ENCODE data around the gene LYPD6B. TPM values are rescaled to one million over a fixed set of nuclear protein-coding genes. Genes with fewer than 3 reads are reported as not detected.
A peak's percentile ranks its signal among the peaks of the same experiment; 100 is the strongest.

LYPD6B gene
- total and polyA plus RNA-seq, 10 donors = 0.46 to 3.5 (median 1.9) TPM

DNA sequence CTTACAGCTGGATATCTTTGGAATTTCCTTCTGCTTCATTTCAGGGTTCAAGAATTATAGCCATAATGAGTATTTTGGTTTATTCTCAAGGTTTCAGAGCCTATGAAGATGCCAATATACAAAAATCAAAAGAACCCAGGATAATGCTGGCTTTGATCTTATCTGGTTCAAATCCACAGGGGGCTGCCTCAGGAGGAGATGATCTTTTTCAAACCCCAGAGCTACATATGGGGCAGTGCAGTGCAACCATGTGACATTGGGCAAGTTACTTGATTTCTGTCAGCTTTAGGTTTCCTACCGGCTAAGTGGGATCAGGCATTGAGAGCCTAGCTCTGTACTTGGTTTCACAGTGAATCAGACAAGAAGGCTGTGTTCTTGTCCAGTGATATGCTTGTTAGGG is 23.0 kb upstream of the LYPD6B start:
- Histone ChIP-seq H3K4me3 (no peak overlapping the region), H3K36me3 (peaks cover 0 to 19% (median 0%) of the 10 kb centered on the region in 6 donors), H3K27ac (no peak overlapping the region), H3K4me1 (peaks cover 0 to 30% (median 9%) of the 10 kb centered on the region in 6 donors), H3K27me3 (replicated peaks in 1 of 7) (peaks cover 0 to 4% (median 0%) of the 10 kb centered on the region in 7 donors), H3K9me3 (no peaks in the 10 kb centered on the region)
- DNase-seq = no peak
- no peak for TF ChIP-seq POLR2A (IDR thresholded peaks at IDR 0.05)
- TF ChIP-seq POLR2AphosphoS5 (IDR thresholded peaks at IDR 0.05) = no peak
- TF ChIP-seq, protein P1, sequence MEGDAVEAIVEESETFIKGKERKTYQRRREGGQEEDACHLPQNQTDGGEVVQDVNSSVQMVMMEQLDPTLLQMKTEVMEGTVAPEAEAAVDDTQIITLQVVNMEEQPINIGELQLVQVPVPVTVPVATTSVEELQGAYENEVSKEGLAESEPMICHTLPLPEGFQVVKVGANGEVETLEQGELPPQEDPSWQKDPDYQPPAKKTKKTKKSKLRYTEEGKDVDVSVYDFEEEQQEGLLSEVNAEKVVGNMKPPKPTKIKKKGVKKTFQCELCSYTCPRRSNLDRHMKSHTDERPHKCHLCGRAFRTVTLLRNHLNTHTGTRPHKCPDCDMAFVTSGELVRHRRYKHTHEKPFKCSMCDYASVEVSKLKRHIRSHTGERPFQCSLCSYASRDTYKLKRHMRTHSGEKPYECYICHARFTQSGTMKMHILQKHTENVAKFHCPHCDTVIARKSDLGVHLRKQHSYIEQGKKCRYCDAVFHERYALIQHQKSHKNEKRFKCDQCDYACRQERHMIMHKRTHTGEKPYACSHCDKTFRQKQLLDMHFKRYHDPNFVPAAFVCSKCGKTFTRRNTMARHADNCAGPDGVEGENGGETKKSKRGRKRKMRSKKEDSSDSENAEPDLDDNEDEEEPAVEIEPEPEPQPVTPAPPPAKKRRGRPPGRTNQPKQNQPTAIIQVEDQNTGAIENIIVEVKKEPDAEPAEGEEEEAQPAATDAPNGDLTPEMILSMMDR (IDR thresholded peaks at IDR 0.05 in 8 of 11, conservative IDR thresholded peaks at IDR 0.05 in 3 of 11) = no peak
- intact Hi-C loops (cut with DNase I; ENCODE audit: low total_unique reads) = loop anchor here (5.0 to 10.0 kb wide), 2 partner anchors 309 to 547 kb away; no protein-coding TSS in a partner anchor
- 89 to 96% (median 93%) methylated on average over 1 of the region's 1 CpG for WGBS, 5 donors

DNA sequence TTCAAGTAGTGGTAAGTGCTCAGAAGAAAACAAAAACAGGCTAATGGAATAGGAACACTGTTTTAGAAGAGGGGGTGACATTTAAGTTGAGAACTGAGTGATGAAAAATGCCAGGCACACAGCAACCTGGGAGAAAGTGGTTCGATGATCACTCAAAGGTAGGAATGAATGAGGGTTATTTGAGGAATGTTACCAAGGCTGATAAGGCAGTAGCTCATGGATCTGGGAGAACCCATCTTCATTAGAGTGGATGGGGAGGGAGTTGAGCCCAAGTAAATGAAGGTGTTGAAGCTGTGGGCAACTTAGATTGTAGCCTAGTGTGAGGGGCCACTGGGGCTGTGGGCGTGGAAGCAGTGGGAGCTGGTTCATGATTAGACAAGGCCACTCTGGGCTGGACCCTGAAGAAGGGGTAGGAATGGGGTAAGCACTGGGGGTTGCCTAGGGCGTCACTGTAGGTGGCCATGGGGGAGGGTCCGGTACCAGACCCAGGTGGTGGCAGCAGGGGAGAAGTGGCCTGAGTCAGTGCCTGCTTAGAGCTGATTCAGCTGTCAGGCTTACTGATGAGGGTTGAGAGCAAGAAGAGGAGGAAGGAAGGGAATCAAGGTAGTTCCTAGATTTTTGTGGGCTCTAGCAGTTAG is 22.5 kb upstream of the LYPD6B start:
- DNase-seq = no peak
- 81 to 92% (median 89%) methylated on average over 4 of the region's 4 CpGs for WGBS, 5 donors
- TF ChIP-seq, protein P1 (IDR thresholded peaks at IDR 0.05 in 8 of 11, conservative IDR thresholded peaks at IDR 0.05 in 3 of 11) = no peak
- TF ChIP-seq POLR2A (IDR thresholded peaks at IDR 0.05) (no peak), POLR2AphosphoS5 (IDR thresholded peaks at IDR 0.05) (no peak)
- intact Hi-C loops (cut with DNase I; ENCODE audit: low total_unique reads) = loop anchor here (5.0 to 10.0 kb wide), 2 partner anchors 309 to 546 kb away; no protein-coding TSS in a partner anchor
- peaks cover 0 to 36% (median 12%) of the 10 kb centered on the region in 6 donors for H3K4me1 ChIP-seq
- no peak overlapping the region for H3K27ac ChIP-seq
- no peak overlapping the region for H3K4me3 ChIP-seq
- H3K27me3 ChIP-seq (replicated peaks in 1 of 7) = peaks cover 0 to 4% (median 0%) of the 10 kb centered on the region in 7 donors
- H3K36me3 ChIP-seq = peaks cover 0 to 16% (median 0%) of the 10 kb centered on the region in 6 donors
- no peaks in the 10 kb centered on the region for H3K9me3 ChIP-seq

DNA sequence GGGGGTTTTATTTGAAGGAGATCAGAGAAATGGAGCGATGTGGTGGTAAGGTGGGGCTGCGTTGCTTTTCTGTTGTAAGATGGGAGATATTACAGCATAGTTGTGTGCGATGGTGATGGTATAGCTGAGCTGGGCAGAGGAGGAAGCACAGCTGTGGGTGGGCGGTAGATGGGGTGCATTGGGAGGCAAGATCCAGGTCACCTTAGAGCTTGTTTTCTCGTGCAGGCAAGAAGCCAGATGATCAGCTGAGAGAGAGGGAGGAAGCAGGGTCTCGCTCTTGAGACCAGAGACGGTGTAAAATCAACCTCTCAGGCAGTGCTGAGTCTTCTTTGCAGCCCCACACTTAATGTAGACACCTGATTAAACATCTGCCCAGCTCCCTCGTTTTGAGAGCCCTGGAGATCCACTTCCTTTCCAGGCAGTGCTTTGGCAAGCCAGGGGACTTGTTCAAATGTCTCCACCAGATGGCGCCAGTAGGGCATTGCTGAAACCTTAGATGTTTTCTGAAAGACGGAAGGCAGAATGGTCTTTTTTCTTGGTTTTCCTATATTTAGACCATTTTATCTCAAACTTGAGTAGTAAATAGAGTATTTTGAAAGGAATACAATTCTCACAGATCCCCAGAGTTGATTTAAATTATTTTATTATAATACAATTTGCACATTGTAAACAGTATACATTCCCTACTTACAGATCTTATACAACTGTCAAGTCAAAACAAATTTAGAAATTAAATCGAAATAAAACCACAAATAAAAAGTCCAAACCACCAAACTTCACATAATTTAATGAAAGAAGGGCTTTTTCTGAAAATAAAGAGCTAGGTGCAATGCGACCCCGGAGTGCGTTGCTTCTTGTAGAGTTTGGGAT is 21.1 kb upstream of the LYPD6B start:
- Histone ChIP-seq H3K4me1 (peaks cover 0 to 38% (median 12%) of the 10 kb centered on the region in 6 donors), H3K27ac (no peak overlapping the region), H3K4me3 (no peak overlapping the region), H3K36me3 (peaks cover 0 to 8% (median 0%) of the 10 kb centered on the region in 6 donors), H3K9me3 (no peaks in the 10 kb centered on the region), H3K27me3 (replicated peaks in 1 of 7) (peaks cover 0 to 4% (median 0%) of the 10 kb centered on the region in 7 donors)
- TF ChIP-seq, protein P1 (IDR thresholded peaks at IDR 0.05 in 8 of 11, conservative IDR thresholded peaks at IDR 0.05 in 3 of 11) = peak; percentile 39 to 95 (median 85)
- TF ChIP-seq POLR2AphosphoS5 (IDR thresholded peaks at IDR 0.05) (no peak), POLR2A (IDR thresholded peaks at IDR 0.05) (no peak)
- WGBS, 5 donors = 46 to 53% (median 47%) methylated on average over 14 of the region's 14 CpGs
- DNase-seq = peak; percentile 83
- intact Hi-C loops (cut with DNase I; ENCODE audit: low total_unique reads) = loop anchor here (5.0 to 10.0 kb wide), 2 partner anchors 307 to 545 kb away; no protein-coding TSS in a partner anchor

Measured in spleen (tissue), 11 donors.